A673 (cell line): ENCODE results near the gene UBA7.

Experiments used
- CTCF ChIP-seq: fragments of 300-800, 200-600 bp; sonication (generic); conservative IDR thresholded peaks from 2 replicates; pipeline ENCODE4 v1.5.1; 2017; ENCODE audit warnings: low read depth, mild to moderate bottlenecking, antibody characterized with exemption, low read length, moderate library complexity, mixed read lengths
- EZH2 ChIP-seq: fragments of 200-600 bp; sonication (generic); IDR thresholded peaks from 2 replicates; pipeline ENCODE4 v1.6.1; 2017; ENCODE audit warnings: borderline replicate concordance, low read depth, mild to moderate bottlenecking, mixed read lengths, antibody characterized with exemption, low read length; ENCODE audit not compliant: poor library complexity, severe bottlenecking

GRCh38 chr3:49763981-49764380 is 49.8 kb downstream of the UBA7 start:
- TF ChIP-seq CTCF (no peak), EZH2 (no peak)
